SK-N-SH treated with all-trans-retinoic acid at 6 μM for 48 hours (cell line): Measurements from ENCODE around the gene ATAD3C.

Experiments
- ATAC-seq: fragments of 200-7000 bp; cut with Tn5 transposase; 3 replicates; pipeline ENCODE4 v1.9.1; 2020; ENCODE audit warnings: mild to moderate bottlenecking, moderate library complexity
- ARNTL ChIP-seq: fragments of 450-650 bp; formaldehyde crosslinking; IDR thresholded peaks from 2 replicates; pipeline ENCODE4 v1.5.0; 2020; ENCODE audit warnings: low read depth, mild to moderate bottlenecking, moderate library complexity, borderline replicate concordance
- BACH2 ChIP-seq: fragments of 250-450 bp; sonication (Bioruptor Pico); IDR thresholded peaks from 2 replicates; pipeline ENCODE4 v1.9.0; 2021; ENCODE audit warnings: mild to moderate bottlenecking, borderline replicate concordance
- CREB5 ChIP-seq: fragments of 250-450 bp; sonication (Bioruptor Pico); IDR thresholded peaks from 2 replicates; pipeline ENCODE4 v1.5.1; 2020; ENCODE audit warnings: low read depth, mild to moderate bottlenecking, moderate library complexity
- CSDC2 ChIP-seq: fragments of 250-450 bp; sonication (Bioruptor Pico); IDR thresholded peaks from 2 replicates; pipeline ENCODE4 v1.5.0; 2020; ENCODE audit warnings: mild to moderate bottlenecking, moderate library complexity
- CSRNP3 ChIP-seq: fragments of 250-450 bp; sonication (Bioruptor Pico); IDR thresholded peaks from 2 replicates; pipeline ENCODE4 v1.5.1; 2021; ENCODE audit warnings: mild to moderate bottlenecking, moderate library complexity
- ESRRG ChIP-seq: fragments of 250-450 bp; sonication (Bioruptor Pico); IDR thresholded peaks from 2 replicates; pipeline ENCODE4 v1.6.1; 2021; ENCODE audit warnings: mild to moderate bottlenecking
- GLIS3 ChIP-seq: fragments of 250-450 bp; sonication (Bioruptor Pico); IDR thresholded peaks from 2 replicates; pipeline ENCODE4 v1.5.0; 2020; ENCODE audit warnings: mild to moderate bottlenecking, moderate library complexity
- ISL1 ChIP-seq: fragments of 250-450 bp; sonication (Bioruptor Pico); IDR thresholded peaks from 2 replicates; pipeline ENCODE4 v2.1.2; 2022; ENCODE audit warnings: mild to moderate bottlenecking, moderate library complexity
- PATZ1 ChIP-seq: fragments of 250-450 bp; sonication (Bioruptor Pico); IDR thresholded peaks from 2 replicates; pipeline ENCODE4 v1.8.0; 2020; ENCODE audit warnings: mild to moderate bottlenecking, moderate library complexity, borderline replicate concordance
- POU6F1 ChIP-seq: fragments of 250-450 bp; sonication (Bioruptor Pico); IDR thresholded peaks from 2 replicates; pipeline ENCODE4 v1.8.0; 2021; ENCODE audit warnings: low read depth, mild to moderate bottlenecking, moderate library complexity, borderline replicate concordance
- PPARA ChIP-seq: fragments of 250-450 bp; sonication (Bioruptor Pico); IDR thresholded peaks from 2 replicates; pipeline ENCODE4 v1.5.0; 2020; ENCODE audit warnings: mild to moderate bottlenecking, borderline replicate concordance
- RARB ChIP-seq: fragments of 250-450 bp; sonication (Bioruptor Pico); IDR thresholded peaks from 2 replicates; pipeline ENCODE4 v1.8.0; 2021; ENCODE audit warnings: mild to moderate bottlenecking, moderate library complexity
- SNAI2 ChIP-seq: fragments of 250-450 bp; sonication (Bioruptor Pico); IDR thresholded peaks from 2 replicates; pipeline ENCODE4 v1.5.0; 2020; ENCODE audit warnings: mild to moderate bottlenecking, moderate library complexity
- TCF4 ChIP-seq: fragments of 250-450 bp; sonication (Bioruptor Pico); IDR thresholded peaks from 2 replicates; pipeline ENCODE4 v1.8.0; 2021; ENCODE audit warnings: mild to moderate bottlenecking, moderate library complexity, borderline replicate concordance
- TOX ChIP-seq: fragments of 250-450 bp; sonication (Bioruptor Pico); IDR thresholded peaks from 2 replicates; pipeline ENCODE4 v1.8.0; 2021; ENCODE audit warnings: mild to moderate bottlenecking, moderate library complexity, borderline replicate concordance
- TSHZ2 ChIP-seq: fragments of 250-450 bp; sonication (Bioruptor Pico); IDR thresholded peaks from 2 replicates; pipeline ENCODE4 v1.5.0; 2020; ENCODE audit warnings: mild to moderate bottlenecking, moderate library complexity
- ZC3H10 ChIP-seq: fragments of 250-450 bp; sonication (Bioruptor Pico); IDR thresholded peaks from 2 replicates; pipeline ENCODE4 v1.5.1; 2021; ENCODE audit warnings: mild to moderate bottlenecking, moderate library complexity
- ZFP3 ChIP-seq: fragments of 250-450 bp; sonication (Bioruptor Pico); IDR thresholded peaks from 2 replicates; pipeline ENCODE4 v1.5.0; 2020; ENCODE audit warnings: mild to moderate bottlenecking, moderate library complexity
- ZNF565 ChIP-seq: fragments of 450-650 bp; formaldehyde crosslinking; conservative IDR thresholded peaks from 2 replicates; pipeline ENCODE4 v1.5.0; 2020; ENCODE audit warnings: low read depth, mild to moderate bottlenecking, moderate library complexity
- ZNF70 ChIP-seq: fragments of 450-650 bp; formaldehyde crosslinking; IDR thresholded peaks from 2 replicates; pipeline ENCODE4 v1.5.0; 2020; ENCODE audit warnings: mild to moderate bottlenecking, moderate library complexity
- ZNF8 ChIP-seq: fragments of 450-650 bp; formaldehyde crosslinking; IDR thresholded peaks from 2 replicates; pipeline ENCODE4 v1.5.0; 2020; ENCODE audit warnings: mild to moderate bottlenecking, moderate library complexity

Gene ATAD3C

GRCh38 chr1:1419363-1419812 lies 30.1 kb upstream of the ATAD3C start:
- no peak for ATAC-seq
- TF ChIP-seq CSRNP3 (no peak), GLIS3 (CRISPR knock-in tag) (no peak), ZNF565 (CRISPR knock-in tag) (no peak), BACH2 (no peak), CSDC2 (CRISPR knock-in tag) (no peak), ARNTL (CRISPR knock-in tag) (no peak), ISL1 (no peak), SNAI2 (CRISPR knock-in tag) (no peak)
- TF ChIP-seq, all 23 proteins: peak for 0

- ATAC-seq: no peak
These were observed 29.5 kb upstream of the ATAD3C start for GRCh38 chr1:1419813-1420653.

GRCh38 chr1:1420654-1421141 lies 28.8 kb upstream of the ATAD3C start:
- TF ChIP-seq GLIS3 (CRISPR knock-in tag) (no peak), PPARA (CRISPR knock-in tag) (no peak)
- ATAC-seq: no peak

More at GRCh38 chr1:1419813-1420653, 29.5 kb upstream of the ATAD3C start:
- TF ChIP-seq ZNF565 (CRISPR knock-in tag) (no peak), CSDC2 (CRISPR knock-in tag) (no peak), TOX (CRISPR knock-in tag) (no peak), ZNF8 (CRISPR knock-in tag) (no peak), PPARA (CRISPR knock-in tag) (no peak), GLIS3 (CRISPR knock-in tag) (no peak), SNAI2 (CRISPR knock-in tag) (no peak), TSHZ2 (CRISPR knock-in tag) (no peak), CREB5 (CRISPR knock-in tag) (no peak)

GRCh38 chr1:1421147-1421906 lies 28.2 kb upstream of the ATAD3C start, which contains the start of gene ANKRD65:
TSS of gene ANKRD65 (minus strand) at chr1:1421276. CDS start at chr1:1421005, 271 bp downstream.
- no peak for ATAC-seq
- TF ChIP-seq ZFP3 (no peak), ZC3H10 (no peak), ARNTL (CRISPR knock-in tag) (no peak), TCF4 (no peak), POU6F1 (CRISPR knock-in tag) (no peak), GLIS3 (CRISPR knock-in tag) (no peak), CSRNP3 (no peak), ESRRG (CRISPR knock-in tag) (no peak), ZNF70 (CRISPR knock-in tag) (no peak), PATZ1 (CRISPR knock-in tag) (no peak), ZNF8 (CRISPR knock-in tag) (no peak), BACH2 (no peak), RARB (CRISPR knock-in tag) (no peak), ZNF565 (CRISPR knock-in tag) (no peak), CSDC2 (CRISPR knock-in tag) (no peak)
